CD8-positive, alpha-beta memory T cell (primary cell): Measurements from ENCODE around the gene YRDC. TPM values are rescaled to one million over a fixed set of nuclear protein-coding genes. Genes with fewer than 3 reads are reported as not detected.

ENCODE experiments used
- CTCF ChIA-PET: fragments of 350-600 bp; sonication (Branson Sonifier 250); formaldehyde crosslinking; loops from one replicate; lab custom pipeline; 2021; ENCODE audit warnings: antibody characterized with exemption; lab: Charles Lee
- POLR2A ChIA-PET: fragments of 350-600 bp; sonication (Branson Sonifier 250); formaldehyde crosslinking; loops from one replicate; lab custom pipeline; 2021; ENCODE audit warnings: antibody characterized with exemption; lab: Charles Lee
- DNase-seq, 5 donors: peaks; one replicate each; pipeline versions ENCODE4 v3.0.0 to v3.0.0-alpha.2; 2020 to 2022; ENCODE audit warnings: mixed read lengths in 1 of 5
- H3K27ac ChIP-seq: one replicate; pipeline ENCODE4 v1.7.0; 2013; ENCODE audit warnings: low read depth, mild to moderate bottlenecking, low read length, moderate library complexity
- H3K27me3 ChIP-seq: 2 replicates; pipeline ENCODE4 v1.7.0; 2013; ENCODE audit warnings: low read length, mild to moderate bottlenecking; ENCODE audit not compliant: insufficient read depth, poor library complexity, severe bottlenecking
- H3K36me3 ChIP-seq: 2 replicates; pipeline ENCODE4 v1.7.0; 2013; ENCODE audit warnings: mild to moderate bottlenecking, low read length, moderate library complexity; ENCODE audit not compliant: insufficient read depth
- H3K4me1 ChIP-seq: 2 replicates; pipeline ENCODE4 v1.7.0; 2013; ENCODE audit warnings: mild to moderate bottlenecking, low read length, moderate library complexity; ENCODE audit not compliant: insufficient read depth
- H3K4me3 ChIP-seq: 2 replicates; pipeline ENCODE4 v1.7.0; 2013; ENCODE audit warnings: mild to moderate bottlenecking, low read length
- H3K9me3 ChIP-seq: 2 replicates; pipeline ENCODE4 v1.7.0; 2013; ENCODE audit warnings: mild to moderate bottlenecking, low read length
- H3K27ac Mint-ChIP-seq, 8 donors: one replicate each; pipeline ENCODE4 v1.8.0; 2020 to 2021; ENCODE audit warnings: mixed read lengths in 8 of 8, mild to moderate bottlenecking in 6 of 8, inconsistent platforms in 3 of 8, moderate library complexity in 3 of 8
- H3K27me3 Mint-ChIP-seq, 2 donors: one replicate each; pipeline ENCODE4 v1.8.0; 2020 to 2021; ENCODE audit warnings: mixed read lengths in 2 of 2, mild to moderate bottlenecking in 1 of 2, moderate library complexity in 1 of 2
- H3K36me3 Mint-ChIP-seq, 3 donors: one replicate each; pipeline ENCODE4 v1.8.0; 2020 to 2021; ENCODE audit warnings: mixed read lengths in 3 of 3, inconsistent platforms in 1 of 3, mild to moderate bottlenecking in 1 of 3
- H3K4me1 Mint-ChIP-seq, 3 donors: one replicate each; pipeline ENCODE4 v1.8.0; 2020 to 2021; ENCODE audit warnings: mixed read lengths in 3 of 3, inconsistent platforms in 1 of 3, mild to moderate bottlenecking in 1 of 3
- H3K4me3 Mint-ChIP-seq, 7 donors: one replicate each; pipeline ENCODE4 v1.8.0; 2020 to 2021; ENCODE audit warnings: mixed read lengths in 7 of 7, mild to moderate bottlenecking in 6 of 7, moderate library complexity in 4 of 7, inconsistent platforms in 2 of 7
- H3K9me3 Mint-ChIP-seq, 5 donors: one replicate each; pipeline ENCODE4 v1.8.0; 2020 to 2022; ENCODE audit warnings: mixed read lengths in 5 of 5, mild to moderate bottlenecking in 3 of 5, moderate library complexity in 2 of 5, inconsistent platforms in 1 of 5
- polyA plus RNA-seq: library from polyadenylated mRNA; unstranded; fragments of 300-500 nt; fragmentation: Illumina TruSeq; gene quantifications from one replicate; pipeline ENCODE4 v1.2.3, GENCODE V29; 2021
- total RNA-seq, 2 experiments: library from RNA; stranded (reverse); gene quantifications; one replicate each; pipeline ENCODE4 v1.2.3, GENCODE V29; 2021

YRDC gene
- 10 to 100 TPM; 72.4 to 80.8 TPM for total RNA-seq
- 28.7 TPM for polyA plus RNA-seq

- POLR2A ChIA-PET, result interaction anchor here (0.5 to 2.1 kb wide), 8 partner anchors 9 to 329 kb away, joined by 3 to 11 read pairs (median 3); partner anchors contain the start of genes MTF1, SF3A3 and UTP11
- peaks cover 5 to 46% (median 9%) of the 10 kb centered on the region in 3 donors for H3K36me3 Mint-ChIP-seq
- peaks cover 38% of the 10 kb centered on the region for H3K36me3 ChIP-seq
These were observed at the start of gene YRDC, which contains the start of gene C1orf122 for GRCh38 chr1:37807555-37808368. TSS of gene YRDC (minus strand) at chr1:37808208. CDS start at chr1:37808180, 28 bp downstream. TSS of gene C1orf122 (plus strand) at chr1:37807790. CDS start at chr1:37808405, 615 bp downstream.

GRCh38 chr1:37854406-37854805 lies 46.4 kb upstream of the YRDC start:
- H3K9me3 ChIP-seq, result no peaks in the 10 kb centered on the region
- no peak for DNase-seq
- H3K27ac ChIP-seq, result no peak overlapping the region
- no peaks in the 10 kb centered on the region for H3K9me3 Mint-ChIP-seq
- peaks cover 36 to 53% (median 43%) of the 10 kb centered on the region in 3 donors for H3K4me1 Mint-ChIP-seq
- peaks cover 52% of the 10 kb centered on the region for H3K4me1 ChIP-seq
- peak overlapping the region in 2 of 8 donors; percentile 34 to 70 for H3K27ac Mint-ChIP-seq
- no peaks in the 10 kb centered on the region for H3K27me3 ChIP-seq
- peaks cover 13% of the 10 kb centered on the region for H3K36me3 ChIP-seq
- H3K27me3 Mint-ChIP-seq, result no peaks in the 10 kb centered on the region
- CTCF ChIA-PET, result no interaction called here
- H3K4me3 ChIP-seq, result no peak overlapping the region
- POLR2A ChIA-PET, result no interaction called here
- peak overlapping the region in 1 of 7 donors; percentile 55 for H3K4me3 Mint-ChIP-seq
- peaks cover 0 to 42% (median 18%) of the 10 kb centered on the region in 3 donors for H3K36me3 Mint-ChIP-seq

More at GRCh38 chr1:37807555-37808368, at the start of gene YRDC, which contains the start of gene C1orf122:
- peak within 1 kb of the TSS; percentile 59 for H3K4me3 ChIP-seq
- H3K4me3 Mint-ChIP-seq, result peak within 1 kb of the TSS; percentile 94 to 99 (median 94)
- no peaks in the 10 kb centered on the region for H3K9me3 ChIP-seq
- H3K4me1 ChIP-seq, result peaks cover 28% of the 10 kb centered on the region
- peaks cover 27 to 61% (median 40%) of the 10 kb centered on the region in 3 donors for H3K4me1 Mint-ChIP-seq
- H3K27me3 ChIP-seq, result no peaks in the 10 kb centered on the region
- DNase-seq, result peak; percentile 86 to 93 (median 87)
- CTCF ChIA-PET, result interaction anchor here (0.6 to 2.3 kb wide), 7 partner anchors 12 to 1379 kb away, joined by 3 to 17 read pairs (median 3); partner anchors contain the start of genes MTF1 and SF3A3
- H3K9me3 Mint-ChIP-seq, result no peaks in the 10 kb centered on the region
- H3K27ac ChIP-seq, result peak within 1 kb of the TSS; percentile 87
- H3K27me3 Mint-ChIP-seq, result no peaks in the 10 kb centered on the region
- peak within 1 kb of the TSS; percentile 95 to 100 (median 97) for H3K27ac Mint-ChIP-seq

GRCh38 chr1:37853157-37853556 lies 45.1 kb upstream of the YRDC start:
- no peaks in the 10 kb centered on the region for H3K27me3 Mint-ChIP-seq
- peaks cover 43% of the 10 kb centered on the region for H3K4me1 ChIP-seq
- H3K9me3 ChIP-seq, result no peaks in the 10 kb centered on the region
- POLR2A ChIA-PET, result no interaction called here
- peaks cover 0 to 42% (median 19%) of the 10 kb centered on the region in 3 donors for H3K36me3 Mint-ChIP-seq
- no peak for DNase-seq
- no peaks in the 10 kb centered on the region for H3K9me3 Mint-ChIP-seq
- H3K27ac ChIP-seq, result no peak overlapping the region
- peak overlapping the region in 6 of 8 donors; percentile 1 to 80 (median 14) for H3K27ac Mint-ChIP-seq
- H3K4me3 ChIP-seq, result no peak overlapping the region
- peaks cover 37 to 56% (median 43%) of the 10 kb centered on the region in 3 donors for H3K4me1 Mint-ChIP-seq
- no peak overlapping the region for H3K4me3 Mint-ChIP-seq
- H3K27me3 ChIP-seq, result no peaks in the 10 kb centered on the region
- CTCF ChIA-PET, result interaction anchor here (0.9 kb wide), 1 partner anchor 28 kb away, joined by 3 read pairs; no protein-coding TSS in a partner anchor
- peaks cover 13% of the 10 kb centered on the region for H3K36me3 ChIP-seq

DNA sequence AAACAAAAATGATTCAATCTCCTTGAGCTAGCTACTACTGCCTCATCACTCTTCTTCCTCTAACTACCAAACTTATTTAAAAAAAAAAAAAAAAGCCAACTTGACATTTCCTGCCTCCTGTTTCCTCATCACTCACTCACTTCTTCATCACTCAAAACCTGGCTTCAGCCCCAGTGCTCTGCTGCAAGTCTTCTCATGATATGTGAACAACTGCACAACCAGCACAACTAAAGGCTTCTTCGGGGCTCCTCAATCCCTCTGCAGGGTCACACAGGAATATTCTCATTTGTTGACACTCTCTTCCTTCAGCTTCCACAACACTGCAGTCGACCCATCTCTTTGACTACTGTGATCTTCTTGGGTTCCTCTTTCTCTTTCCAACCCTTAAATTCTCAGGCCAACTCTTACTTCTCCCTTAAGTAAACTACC lies 43.8 kb upstream of the YRDC start:
- POLR2A ChIA-PET, result interaction anchor here (1.2 kb wide), 1 partner anchor 8 kb away, joined by 3 read pairs; no protein-coding TSS in a partner anchor
- H3K9me3 ChIP-seq, result no peaks in the 10 kb centered on the region
- no peaks in the 10 kb centered on the region for H3K27me3 ChIP-seq
- no peaks in the 10 kb centered on the region for H3K9me3 Mint-ChIP-seq
- no peak overlapping the region for H3K27ac ChIP-seq
- peaks cover 6% of the 10 kb centered on the region for H3K36me3 ChIP-seq
- H3K27ac Mint-ChIP-seq, result no peak overlapping the region
- DNase-seq, result no peak
- H3K4me1 ChIP-seq, result peaks cover 51% of the 10 kb centered on the region
- peaks cover 33 to 55% (median 40%) of the 10 kb centered on the region in 3 donors for H3K4me1 Mint-ChIP-seq
- CTCF ChIA-PET, result interaction anchor here (1.1 to 2.1 kb wide), 3 partner anchors 9 to 44 kb away, joined by 3 to 20 read pairs (median 3); partner anchors contain the start of genes MTF1 and YRDC
- H3K27me3 Mint-ChIP-seq, result no peaks in the 10 kb centered on the region
- no peak overlapping the region for H3K4me3 ChIP-seq
- H3K4me3 Mint-ChIP-seq, result no peak overlapping the region
- peaks cover 0 to 39% (median 14%) of the 10 kb centered on the region in 3 donors for H3K36me3 Mint-ChIP-seq

GRCh38 chr1:37851262-37851661 lies 43.3 kb upstream of the YRDC start:
- no peaks in the 10 kb centered on the region for H3K27me3 ChIP-seq
- Mint-ChIP-seq H3K4me3 (no peak overlapping the region), H3K27me3 (no peaks in the 10 kb centered on the region), H3K4me1 (peaks cover 34 to 57% (median 44%) of the 10 kb centered on the region in 3 donors), H3K36me3 (peaks cover 0 to 39% (median 14%) of the 10 kb centered on the region in 3 donors), H3K9me3 (no peaks in the 10 kb centered on the region), H3K27ac (no peak overlapping the region)
- H3K27ac ChIP-seq, result no peak overlapping the region
- ChIA-PET POLR2A (interaction anchor here (1.2 kb wide), 1 partner anchor 9 kb away, joined by 3 read pairs; no protein-coding TSS in a partner anchor), CTCF (interaction anchor here (1.1 to 2.1 kb wide), 3 partner anchors 9 to 43 kb away, joined by 3 to 20 read pairs (median 3); partner anchors contain the start of genes MTF1 and YRDC)
- peaks cover 53% of the 10 kb centered on the region for H3K4me1 ChIP-seq
- H3K36me3 ChIP-seq, result peaks cover 4% of the 10 kb centered on the region
- no peaks in the 10 kb centered on the region for H3K9me3 ChIP-seq
- H3K4me3 ChIP-seq, result no peak overlapping the region
- DNase-seq, result no peak

GRCh38 chr1:37850352-37850955 lies 42.4 kb upstream of the YRDC start:
- Histone ChIP-seq H3K9me3 (no peaks in the 10 kb centered on the region), H3K36me3 (peaks cover 4% of the 10 kb centered on the region), H3K27ac (no peak overlapping the region), H3K4me3 (no peak overlapping the region), H3K4me1 (peaks cover 52% of the 10 kb centered on the region), H3K27me3 (no peaks in the 10 kb centered on the region)
- Mint-ChIP-seq H3K27me3 (no peaks in the 10 kb centered on the region), H3K9me3 (no peaks in the 10 kb centered on the region), H3K4me3 (no peak overlapping the region), H3K4me1 (peaks cover 42 to 63% (median 48%) of the 10 kb centered on the region in 3 donors), H3K27ac (no peak overlapping the region), H3K36me3 (peaks cover 0 to 42% (median 14%) of the 10 kb centered on the region in 3 donors)
- no peak for DNase-seq
- ChIA-PET CTCF (interaction anchor here (2.1 kb wide), 1 partner anchor 10 kb away, joined by 20 read pairs; the partner anchor contains the start of gene MTF1), POLR2A (interaction anchor here (0.6 kb wide), 1 partner anchor 373 kb away, joined by 7 read pairs; no protein-coding TSS in a partner anchor)

GRCh38 chr1:37849480-37849879 lies 41.5 kb upstream of the YRDC start:
- H3K4me1 ChIP-seq, result peaks cover 43% of the 10 kb centered on the region
- ChIA-PET CTCF (interaction anchor here (2.1 kb wide), 1 partner anchor 11 kb away, joined by 20 read pairs; the partner anchor contains the start of gene MTF1), POLR2A (no interaction called here)
- no peaks in the 10 kb centered on the region for H3K9me3 ChIP-seq
- no peaks in the 10 kb centered on the region for H3K27me3 Mint-ChIP-seq
- peak overlapping the region in 1 of 7 donors; percentile 19 for H3K4me3 Mint-ChIP-seq
- peak overlapping the region in 1 of 8 donors; percentile 61 for H3K27ac Mint-ChIP-seq
- H3K27ac ChIP-seq, result no peak overlapping the region
- peaks cover 0 to 44% (median 16%) of the 10 kb centered on the region in 3 donors for H3K36me3 Mint-ChIP-seq
- H3K9me3 Mint-ChIP-seq, result no peaks in the 10 kb centered on the region
- H3K27me3 ChIP-seq, result no peaks in the 10 kb centered on the region
- no peak overlapping the region for H3K4me3 ChIP-seq
- H3K36me3 ChIP-seq, result no peaks in the 10 kb centered on the region
- peaks cover 45 to 64% (median 45%) of the 10 kb centered on the region in 3 donors for H3K4me1 Mint-ChIP-seq
- no peak for DNase-seq
